Ascending aorta (tissue), 2 donors: Measurements from ENCODE around the gene TUB. TPM values are rescaled to one million over a fixed set of nuclear protein-coding genes. Genes with fewer than 3 reads are reported as not detected.

Source experiments
- DNase-seq, 2 donors: peaks; one replicate each; pipeline ENCODE4 v3.0.0-alpha.2; 2019; ENCODE audit warnings: low spot score in 2 of 2
- H3K27ac ChIP-seq, 2 donors: fragments of 200-600 bp; sonication (generic); one replicate each; pipeline ENCODE4 v1.5.1; 2016 to 2017; ENCODE audit warnings: mild to moderate bottlenecking in 1 of 2
- H3K27me3 ChIP-seq: fragments of 200-600 bp; sonication (generic); one replicate; pipeline ENCODE4 v1.5.1; 2017
- H3K36me3 ChIP-seq, 2 donors: fragments of 200-600 bp; sonication (generic); one replicate each; pipeline ENCODE4 v1.5.1; 2016
- H3K4me1 ChIP-seq, 2 donors: fragments of 200-600 bp; sonication (generic); one replicate each; pipeline ENCODE4 v1.5.1; 2016 to 2017; ENCODE audit warnings: mild to moderate bottlenecking in 1 of 2
- H3K4me3 ChIP-seq, 2 donors: fragments of 200-600 bp; sonication (generic); one replicate each; pipeline ENCODE4 v1.5.1; 2016 to 2017; ENCODE audit warnings: mild to moderate bottlenecking in 1 of 2
- H3K9me3 ChIP-seq, 2 donors: fragments of 200-600 bp; sonication (generic); one replicate each; pipeline ENCODE4 v1.5.1; 2016
- intact Hi-C: fragments of 100-400 bp; cut with DNase I; formaldehyde crosslinking; loops from one replicate; pipeline ENCODE4 v1.15.1; 2023
- total RNA-seq: library from RNA; depleted of rRNA; stranded (reverse); fragments of >200 nt; gene quantifications from one replicate; pipeline ENCODE4 v1.1.0, GENCODE V29; 2016
- TF ChIP-seq, protein P1 (sequence below), 3 experiments: fragments of 200-600 bp in 2 of 3; fragments of 450-650 bp in 1 of 3; sonication (generic) in 2 of 3; IDR thresholded peaks; one replicate each; pipeline ENCODE4 v1.5.1; 2016 to 2019; ENCODE audit warnings: antibody characterized with exemption in 3 of 3, mild to moderate bottlenecking in 1 of 3, moderate library complexity in 1 of 3

The TUB gene
- total RNA-seq, 1 donor from 2014 or later, result 12.9 TPM

- intact Hi-C loops, result no loop called here
- H3K27ac ChIP-seq, result no peak overlapping the region
- peaks cover 0 to 10% of the 10 kb centered on the region in 2 donors for H3K4me1 ChIP-seq
- no peaks in the 10 kb centered on the region for H3K36me3 ChIP-seq
- H3K27me3 ChIP-seq, result no peaks in the 10 kb centered on the region
- TF ChIP-seq, protein P1, sequence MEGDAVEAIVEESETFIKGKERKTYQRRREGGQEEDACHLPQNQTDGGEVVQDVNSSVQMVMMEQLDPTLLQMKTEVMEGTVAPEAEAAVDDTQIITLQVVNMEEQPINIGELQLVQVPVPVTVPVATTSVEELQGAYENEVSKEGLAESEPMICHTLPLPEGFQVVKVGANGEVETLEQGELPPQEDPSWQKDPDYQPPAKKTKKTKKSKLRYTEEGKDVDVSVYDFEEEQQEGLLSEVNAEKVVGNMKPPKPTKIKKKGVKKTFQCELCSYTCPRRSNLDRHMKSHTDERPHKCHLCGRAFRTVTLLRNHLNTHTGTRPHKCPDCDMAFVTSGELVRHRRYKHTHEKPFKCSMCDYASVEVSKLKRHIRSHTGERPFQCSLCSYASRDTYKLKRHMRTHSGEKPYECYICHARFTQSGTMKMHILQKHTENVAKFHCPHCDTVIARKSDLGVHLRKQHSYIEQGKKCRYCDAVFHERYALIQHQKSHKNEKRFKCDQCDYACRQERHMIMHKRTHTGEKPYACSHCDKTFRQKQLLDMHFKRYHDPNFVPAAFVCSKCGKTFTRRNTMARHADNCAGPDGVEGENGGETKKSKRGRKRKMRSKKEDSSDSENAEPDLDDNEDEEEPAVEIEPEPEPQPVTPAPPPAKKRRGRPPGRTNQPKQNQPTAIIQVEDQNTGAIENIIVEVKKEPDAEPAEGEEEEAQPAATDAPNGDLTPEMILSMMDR (IDR thresholded peaks at IDR 0.05), result no peak
- no peak overlapping the region for H3K4me3 ChIP-seq
- no peaks in the 10 kb centered on the region for H3K9me3 ChIP-seq
- DNase-seq, result no peak
Observed at GRCh38 chr11:8059571-8060011, 21.4 kb upstream of the TUB start.

DNA sequence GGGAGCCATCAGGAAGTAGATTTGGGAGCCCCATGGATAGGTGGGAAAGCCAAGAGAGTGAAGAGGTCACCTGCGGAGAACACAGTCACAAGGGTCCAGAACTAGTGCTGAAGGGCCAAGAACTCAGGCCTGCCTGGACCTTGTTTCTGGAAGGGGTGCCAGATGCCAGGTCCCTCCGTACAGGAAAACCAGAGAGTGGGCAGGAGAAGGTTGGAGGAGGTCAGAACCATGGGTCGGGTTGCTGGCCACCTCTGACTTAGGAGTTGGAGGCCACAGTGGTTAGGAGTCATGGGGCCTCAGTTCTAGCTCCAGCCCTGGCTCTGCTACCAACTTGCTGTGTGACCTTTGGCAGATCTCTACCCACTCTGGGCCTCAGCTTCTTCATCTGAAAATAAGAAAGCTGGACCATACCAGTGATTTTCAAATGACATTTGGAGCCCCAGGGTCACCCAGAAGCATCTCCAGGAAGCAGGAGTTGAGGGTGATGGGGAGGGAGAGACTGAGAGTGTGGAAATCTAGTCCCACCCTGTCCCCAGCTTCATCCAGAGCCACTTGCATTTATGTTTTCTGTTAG, 20.8 kb upstream of the TUB start:
- TF ChIP-seq, protein P1 (IDR thresholded peaks at IDR 0.05), result no peak
- H3K36me3 ChIP-seq, result no peaks in the 10 kb centered on the region
- H3K27me3 ChIP-seq, result no peaks in the 10 kb centered on the region
- DNase-seq, result peak in 1 of 2 donors; percentile 49
- no peak overlapping the region for H3K27ac ChIP-seq
- no peaks in the 10 kb centered on the region for H3K9me3 ChIP-seq
- no peak overlapping the region for H3K4me3 ChIP-seq
- intact Hi-C loops, result no loop called here
- H3K4me1 ChIP-seq, result peaks cover 0 to 10% of the 10 kb centered on the region in 2 donors

- H3K27ac ChIP-seq, result no peak overlapping the region
- no peak overlapping the region for H3K4me3 ChIP-seq
- no peaks in the 10 kb centered on the region for H3K9me3 ChIP-seq
- TF ChIP-seq, protein P1 (IDR thresholded peaks at IDR 0.05), result no peak
- no peaks in the 10 kb centered on the region for H3K27me3 ChIP-seq
- H3K36me3 ChIP-seq, result no peaks in the 10 kb centered on the region
- peak in 1 of 2 donors; percentile 53 for DNase-seq
- H3K4me1 ChIP-seq, result peaks cover 0 to 10% of the 10 kb centered on the region in 2 donors
- intact Hi-C loops, result no loop called here
Observed at GRCh38 chr11:8060801-8061554, 20.0 kb upstream of the TUB start.

GRCh38 chr11:8061555-8062428, 19.2 kb upstream of the TUB start:
- TF ChIP-seq, protein P1 (IDR thresholded peaks at IDR 0.05), result no peak
- peaks cover 0 to 10% of the 10 kb centered on the region in 2 donors for H3K4me1 ChIP-seq
- no peaks in the 10 kb centered on the region for H3K9me3 ChIP-seq
- H3K36me3 ChIP-seq, result no peaks in the 10 kb centered on the region
- DNase-seq, result peak in 1 of 2 donors; percentile 50
- no peak overlapping the region for H3K4me3 ChIP-seq
- intact Hi-C loops, result no loop called here
- H3K27ac ChIP-seq, result no peak overlapping the region
- H3K27me3 ChIP-seq, result no peaks in the 10 kb centered on the region

DNA sequence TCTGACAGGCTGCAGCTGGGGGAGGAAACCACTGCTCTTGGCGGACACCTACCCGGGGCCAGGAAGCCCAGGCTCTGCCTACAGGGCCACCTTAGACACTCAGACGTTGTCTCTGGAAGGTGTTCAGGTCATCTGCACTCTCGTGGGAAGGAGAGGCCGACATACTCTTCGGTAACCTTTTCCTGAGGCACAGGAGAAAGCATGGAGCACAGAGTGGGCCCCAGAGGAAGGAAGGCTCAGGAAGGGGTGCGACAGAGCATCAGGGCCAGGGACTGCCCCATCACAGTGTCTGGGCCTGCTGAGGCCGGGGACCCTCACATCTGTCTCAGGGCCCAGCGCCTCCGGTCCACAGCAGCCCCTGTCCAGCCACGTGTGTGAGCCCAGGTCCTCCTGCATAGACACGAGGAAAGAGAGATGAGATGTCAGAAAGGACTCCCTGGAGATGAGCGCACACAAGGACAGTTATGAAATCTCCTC, 18.2 kb upstream of the TUB start:
- intact Hi-C loops, result no loop called here
- Histone ChIP-seq H3K27ac (peak overlapping the region in 1 of 2 donors; percentile 35), H3K36me3 (no peaks in the 10 kb centered on the region), H3K9me3 (no peaks in the 10 kb centered on the region), H3K4me1 (peaks cover 0 to 10% of the 10 kb centered on the region in 2 donors), H3K27me3 (no peaks in the 10 kb centered on the region), H3K4me3 (no peak overlapping the region)
- peak in 1 of 2 donors; percentile 57 for DNase-seq
- TF ChIP-seq, protein P1 (IDR thresholded peaks at IDR 0.05), result no peak
